BLaER1 treated with 17β-estradiol and CSF1 and Interleukin-3, amounts not matched to agents 10 nM and 100 nM (cell line): Measurements from ENCODE around the gene RBL1.
"Not testable (repeated sequence)": the region's sequence is repeated elsewhere in the genome, so short reads cannot be mapped to it uniquely, and the experiment has no call there.

Experiments
- H3K27ac ChIP-seq, 11 experiments: shearing (Covaris generic); formaldehyde crosslinking; 2 replicates each; pipeline ENCODE4 v1.8.1; 2022
- H3K27me3 ChIP-seq, 11 experiments: shearing (Covaris generic); formaldehyde crosslinking; 2 replicates each; pipeline ENCODE4 v1.8.1; 2022
- H3K36me3 ChIP-seq, 11 experiments: shearing (Covaris generic); formaldehyde crosslinking; 2 replicates each; pipeline ENCODE4 v1.8.1; 2022
- H3K4me1 ChIP-seq, 10 experiments: shearing (Covaris generic); formaldehyde crosslinking; 2 replicates each; pipeline ENCODE4 v1.8.1; 2022
- H3K4me2 ChIP-seq, 11 experiments: shearing (Covaris generic); formaldehyde crosslinking; 2 replicates each; pipeline ENCODE4 v1.8.1; 2022
- H3K4me3 ChIP-seq, 10 experiments: shearing (Covaris generic); formaldehyde crosslinking; 2 replicates each; pipeline ENCODE4 v1.8.1; 2022
- H3K9ac ChIP-seq, 11 experiments: shearing (Covaris generic); formaldehyde crosslinking; 2 replicates each; pipeline ENCODE4 v1.8.1; 2022
- H3K9me3 ChIP-seq, 11 experiments: shearing (Covaris generic); formaldehyde crosslinking; replicated peaks in 1 of 11; 2 replicates each; pipeline ENCODE4 v1.8.1; 2022
- H4K20me1 ChIP-seq, 11 experiments: shearing (Covaris generic); formaldehyde crosslinking; 2 replicates each; pipeline ENCODE4 v1.8.1; 2022
- Cebpa-rat ChIP-seq, 11 experiments: shearing (Covaris generic); IDR thresholded peaks; 2 replicates each; pipeline ENCODE4 v1.8.1; 2022

The RBL1 gene

GRCh38 chr20:37053230-37053950, 42.4 kb downstream of the RBL1 start:
- H3K36me3 ChIP-seq: peaks cover 75 to 100% (median 98%) of the 10 kb centered on the region in 11 experiments
- H3K9me3 ChIP-seq: no peaks in the 10 kb centered on the region
- no peaks in the 10 kb centered on the region for H3K4me1 ChIP-seq
- H3K27me3 ChIP-seq: no peaks in the 10 kb centered on the region
- H3K4me3 ChIP-seq: no peak overlapping the region
- no peak overlapping the region for H3K9ac ChIP-seq
- H4K20me1 ChIP-seq: no peaks in the 10 kb centered on the region
- no peak for TF ChIP-seq Cebpa-rat (IDR thresholded peaks at IDR 0.05)
- H3K27ac ChIP-seq: no peak overlapping the region
- H3K4me2 ChIP-seq: no peak overlapping the region

- peaks cover 6 to 35% (median 28%) of the 10 kb centered on the region in 11 experiments; a peak in 19 of 22 replicates for H3K9me3 ChIP-seq
- H3K4me2 ChIP-seq: peak overlapping the region; percentile 40 to 90 (median 68)
- H4K20me1 ChIP-seq: no peaks in the 10 kb centered on the region
- H3K27ac ChIP-seq: peak overlapping the region in 7 of 11 experiments; percentile 4 to 63 (median 29); a peak in 12 of 22 replicates
- peak overlapping the region in 3 of 11 experiments; percentile 11 to 41 (median 31); a peak in 4 of 22 replicates for H3K9ac ChIP-seq
- peaks cover 61 to 100% (median 90%) of the 10 kb centered on the region in 11 experiments for H3K36me3 ChIP-seq
- no peak for TF ChIP-seq Cebpa-rat (IDR thresholded peaks at IDR 0.05)
- peak overlapping the region in 5 of 10 experiments; percentile 23 to 41 (median 26); a peak in 8 of 20 replicates for H3K4me3 ChIP-seq
- H3K4me1 ChIP-seq: peaks cover 17 to 21% (median 19%) of the 10 kb centered on the region in 10 experiments
- no peaks in the 10 kb centered on the region for H3K27me3 ChIP-seq
Measured at GRCh38 chr20:37042986-37043972, 52.5 kb downstream of the RBL1 start.

- H3K27me3 ChIP-seq, H3K4me3 ChIP-seq, H3K4me2 ChIP-seq, H4K20me1 ChIP-seq, H3K9ac ChIP-seq, H3K27ac ChIP-seq: not testable (repeated sequence)
- peaks cover 6 to 35% (median 28%) of the 10 kb centered on the region in 11 experiments; a peak in 19 of 22 replicates for H3K9me3 ChIP-seq
- H3K36me3 ChIP-seq: peaks cover 59 to 100% (median 91%) of the 10 kb centered on the region in 11 experiments
- peaks cover 14 to 16% (median 15%) of the 10 kb centered on the region in 10 experiments for H3K4me1 ChIP-seq
Measured at GRCh38 chr20:37039366-37039765, 56.4 kb downstream of the RBL1 start.

- no peak for TF ChIP-seq Cebpa-rat (IDR thresholded peaks at IDR 0.05)
- H3K27ac ChIP-seq: no peak overlapping the region
- H3K27me3 ChIP-seq: no peaks in the 10 kb centered on the region
- peaks cover 74 to 100% (median 98%) of the 10 kb centered on the region in 11 experiments for H3K36me3 ChIP-seq
- no peak overlapping the region for H3K9ac ChIP-seq
- no peak overlapping the region for H3K4me2 ChIP-seq
- H4K20me1 ChIP-seq: no peaks in the 10 kb centered on the region
- no peak overlapping the region for H3K4me3 ChIP-seq
- H3K4me1 ChIP-seq: no peaks in the 10 kb centered on the region
- peaks cover 0 to 21% (median 16%) of the 10 kb centered on the region in 11 experiments; a peak in 17 of 22 replicates for H3K9me3 ChIP-seq
Measured at GRCh38 chr20:37032077-37032476, 63.7 kb downstream of the RBL1 start.

GRCh38 chr20:37020636-37021035, 75.2 kb downstream of the RBL1 start:
- Histone ChIP-seq H3K36me3 (peaks cover 43 to 100% (median 95%) of the 10 kb centered on the region in 11 experiments), H3K4me3 (no peak overlapping the region), H4K20me1 (no peaks in the 10 kb centered on the region), H3K4me1 (peaks cover 0 to 12% (median 0%) of the 10 kb centered on the region in 10 experiments; a peak in 4 of 20 replicates), H3K4me2 (no peak overlapping the region), H3K27me3 (no peaks in the 10 kb centered on the region), H3K27ac (no peak overlapping the region), H3K9ac (no peak overlapping the region), H3K9me3 (no peaks in the 10 kb centered on the region)
- no peak for TF ChIP-seq Cebpa-rat (IDR thresholded peaks at IDR 0.05)

GRCh38 chr20:37012631-37013030, 83.2 kb downstream of the RBL1 start:
- H3K36me3 ChIP-seq: peaks cover 25 to 68% (median 58%) of the 10 kb centered on the region in 11 experiments
- not testable (repeated sequence) for H3K4me3 ChIP-seq, H3K27me3 ChIP-seq, H4K20me1 ChIP-seq, H3K9ac ChIP-seq, H3K27ac ChIP-seq, H3K4me2 ChIP-seq
- H3K9me3 ChIP-seq: peaks cover 0 to 26% (median 24%) of the 10 kb centered on the region in 11 experiments; a peak in 17 of 22 replicates
- H3K4me1 ChIP-seq: peaks cover 34 to 39% (median 38%) of the 10 kb centered on the region in 10 experiments

- peaks cover 42 to 47% (median 46%) of the 10 kb centered on the region in 10 experiments for H3K4me1 ChIP-seq
- H3K9ac ChIP-seq, H3K4me3 ChIP-seq, H3K27me3 ChIP-seq, H4K20me1 ChIP-seq, H3K27ac ChIP-seq: not testable (repeated sequence)
- H3K9me3 ChIP-seq: peaks cover 0 to 26% (median 24%) of the 10 kb centered on the region in 11 experiments; a peak in 17 of 22 replicates
- H3K36me3 ChIP-seq: peaks cover 17 to 67% (median 56%) of the 10 kb centered on the region in 11 experiments
- H3K4me2 ChIP-seq: 0 out of 22 replicates have a peak overlapping the region, but pooled peaks of 1 of the 11 experiments have one; percentile 7
Measured at GRCh38 chr20:37011858-37012257, 83.9 kb downstream of the RBL1 start.

- peaks cover 0 to 26% (median 24%) of the 10 kb centered on the region in 11 experiments; a peak in 17 of 22 replicates for H3K9me3 ChIP-seq
- H3K27me3 ChIP-seq: no peaks in the 10 kb centered on the region
- no peak overlapping the region for H3K4me3 ChIP-seq
- H3K9ac ChIP-seq: no peak overlapping the region
- H3K4me2 ChIP-seq: peak overlapping the region in 6 of 11 experiments; percentile 7 to 88 (median 12); a peak in 6 of 22 replicates
- TF ChIP-seq Cebpa-rat (IDR thresholded peaks at IDR 0.05): no peak
- H4K20me1 ChIP-seq: no peaks in the 10 kb centered on the region
- peak overlapping the region in 3 of 11 experiments; percentile 13 to 47 (median 17); a peak in 5 of 22 replicates for H3K27ac ChIP-seq
- H3K36me3 ChIP-seq: peaks cover 16 to 67% (median 55%) of the 10 kb centered on the region in 11 experiments; a peak in 21 of 22 replicates
- peaks cover 49 to 54% (median 53%) of the 10 kb centered on the region in 10 experiments for H3K4me1 ChIP-seq
Measured at GRCh38 chr20:37011147-37011546, 84.7 kb downstream of the RBL1 start.
